Measurements from ENCODE around the gene PGK1.
"Not testable (repeated sequence)": the region's sequence is repeated elsewhere in the genome, so short reads cannot be mapped to it uniquely, and the experiment has no call there.

PGK1 gene

DNA sequence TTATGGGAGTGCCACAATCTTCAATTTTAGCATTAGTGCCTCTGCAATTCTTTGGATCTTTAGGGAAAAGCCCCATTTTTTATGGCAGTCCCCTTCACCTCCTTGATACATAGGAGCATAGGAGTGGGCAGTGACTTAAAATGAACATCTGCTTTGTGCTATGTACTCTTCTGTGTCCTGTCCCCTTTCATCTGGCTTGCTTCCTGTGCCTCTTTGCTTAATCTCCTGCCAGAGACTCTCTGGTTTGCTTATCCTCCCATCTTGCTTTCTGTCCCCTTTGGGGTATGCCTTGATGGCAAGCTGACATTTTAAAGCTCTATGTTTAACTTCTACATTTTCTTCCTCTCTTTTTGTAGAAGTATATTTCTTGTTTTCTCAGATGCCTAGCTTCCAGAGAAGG is 12.3 kb downstream of the PGK1 start:
- no peak for DNase-seq (ENCODE audit: low spot score)

DNA sequence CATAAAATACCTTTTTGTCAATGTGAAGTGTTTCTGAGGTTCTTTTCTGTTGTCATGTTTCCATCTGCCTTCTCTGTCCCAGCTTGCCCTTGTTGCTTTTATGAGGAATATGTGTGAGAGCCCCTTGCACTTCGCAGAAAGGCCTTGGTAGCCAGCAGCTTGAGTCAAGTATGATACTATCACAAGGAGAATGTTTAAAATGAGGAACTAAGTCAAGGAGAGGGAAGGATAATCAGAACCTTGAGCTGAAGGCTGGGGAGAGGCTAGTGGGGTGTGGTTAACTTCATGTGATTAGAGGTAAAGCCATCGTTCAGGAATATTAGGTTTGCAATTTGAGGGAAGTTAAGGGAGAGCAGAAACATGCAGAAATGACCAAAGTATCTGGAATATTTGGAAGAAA is 12.7 kb downstream of the PGK1 start:
- DNase-seq (ENCODE audit: low spot score), result no peak

DNA sequence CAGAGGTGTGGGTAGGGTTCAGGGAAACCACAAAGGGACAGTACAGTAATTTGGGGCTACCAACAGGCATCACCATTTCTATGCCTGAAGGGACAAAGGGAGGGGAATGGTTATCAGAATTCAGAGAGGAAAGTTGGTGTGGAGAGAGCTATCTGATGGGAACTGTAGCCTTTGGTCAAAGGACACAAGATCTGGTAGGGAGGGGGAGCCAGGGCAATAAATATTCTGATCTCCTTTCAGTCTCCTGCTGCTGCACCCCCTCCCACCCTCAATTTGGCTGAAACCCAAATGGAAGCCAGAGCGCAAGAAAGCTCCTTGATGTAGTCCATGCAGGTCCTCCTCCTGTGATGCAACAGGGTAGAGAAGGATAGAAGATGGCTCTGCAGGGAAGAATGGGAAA is 14.6 kb downstream of the PGK1 start:
- DNase-seq (ENCODE audit: low spot score), result no peak

DNA sequence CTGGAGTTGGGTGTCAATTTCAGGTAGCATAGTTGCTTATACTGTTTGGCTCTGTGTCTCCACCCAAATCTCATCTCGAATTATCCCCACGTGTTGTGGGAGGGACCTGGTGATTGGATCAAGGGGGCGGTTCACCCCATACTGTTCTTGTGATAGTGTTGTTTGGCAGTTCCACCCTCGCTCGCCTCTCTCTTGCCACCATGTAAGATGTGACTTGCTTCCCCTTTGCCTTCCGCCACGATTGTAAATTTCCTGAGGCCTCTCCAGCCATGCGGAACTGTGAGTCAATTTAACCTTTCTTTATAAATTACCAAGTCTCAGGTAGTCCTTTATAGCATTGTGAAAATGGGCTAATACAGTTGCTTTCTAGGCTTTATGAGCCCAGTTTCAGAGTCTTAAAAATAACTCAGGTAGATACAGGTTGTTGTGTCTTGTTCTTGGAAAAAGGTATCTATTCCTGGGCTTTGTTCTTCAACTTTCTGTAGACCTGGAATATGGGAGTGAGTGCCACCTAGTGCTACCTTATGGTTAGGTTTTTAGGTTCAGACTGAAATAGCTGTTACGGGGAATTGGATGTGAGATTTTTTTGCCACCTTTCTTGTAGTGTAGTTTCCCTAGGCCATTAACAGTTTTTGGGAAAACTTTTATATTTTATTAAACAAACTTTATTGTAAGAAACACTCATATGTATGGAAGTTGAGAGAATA is 15.6 kb downstream of the PGK1 start:
- no peak for DNase-seq (ENCODE audit: low spot score)

DNA sequence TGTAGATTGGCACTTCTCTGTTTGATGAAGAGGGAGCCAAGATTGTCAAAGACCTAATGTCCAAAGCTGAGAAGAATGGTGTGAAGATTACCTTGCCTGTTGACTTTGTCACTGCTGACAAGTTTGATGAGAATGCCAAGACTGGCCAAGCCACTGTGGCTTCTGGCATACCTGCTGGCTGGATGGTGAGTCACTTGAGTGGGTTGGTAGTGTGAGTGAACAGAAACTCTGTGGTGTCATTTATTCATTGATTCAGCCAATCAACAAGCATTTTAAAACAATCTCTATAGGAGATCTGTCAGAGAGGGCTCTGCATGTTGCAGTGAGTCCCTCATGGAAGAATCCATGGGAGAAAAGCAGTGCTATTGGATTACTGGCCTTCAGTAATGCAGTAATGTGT is 19.1 kb downstream of the PGK1 start:
- DNase-seq (ENCODE audit: low spot score), result no peak

DNA sequence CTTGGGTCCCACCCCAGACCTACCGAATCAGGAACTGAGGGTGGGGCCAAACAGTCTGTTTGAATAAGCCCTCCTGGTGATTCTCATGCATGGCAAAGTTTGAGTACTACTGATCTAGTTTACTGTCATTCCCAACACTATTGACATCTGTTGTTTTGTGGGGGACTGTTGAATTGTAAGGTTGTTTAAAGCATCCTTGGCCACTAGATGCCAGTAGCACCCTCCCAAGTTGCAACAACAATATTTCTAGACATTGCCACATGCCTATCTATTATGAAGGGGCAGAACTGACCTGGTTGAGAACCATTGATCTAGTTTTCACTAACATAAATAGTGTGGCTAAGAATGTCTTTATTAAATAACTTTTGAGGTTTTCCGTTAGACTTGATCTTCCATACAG is 20.3 kb downstream of the PGK1 start:
- DNase-seq (ENCODE audit: low spot score), result no peak

DNA sequence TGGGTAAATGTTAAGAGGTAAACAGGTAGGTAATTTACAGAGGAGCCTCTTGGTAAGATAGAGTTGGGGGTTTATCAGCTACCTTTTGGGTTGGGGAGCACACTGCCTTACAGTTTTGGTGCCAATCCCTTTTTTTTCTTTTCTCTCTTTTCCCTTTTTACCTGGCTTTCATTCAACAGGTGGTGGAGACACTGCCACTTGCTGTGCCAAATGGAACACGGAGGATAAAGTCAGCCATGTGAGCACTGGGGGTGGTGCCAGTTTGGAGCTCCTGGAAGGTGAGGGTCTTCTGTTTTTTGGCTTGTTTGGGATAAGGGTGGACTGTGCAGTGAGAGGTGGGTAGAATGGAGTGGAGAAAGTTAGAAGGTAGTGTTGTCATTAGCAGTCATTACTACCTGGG is 21.1 kb downstream of the PGK1 start:
- DNase-seq (ENCODE audit: low spot score), result no peak

DNA sequence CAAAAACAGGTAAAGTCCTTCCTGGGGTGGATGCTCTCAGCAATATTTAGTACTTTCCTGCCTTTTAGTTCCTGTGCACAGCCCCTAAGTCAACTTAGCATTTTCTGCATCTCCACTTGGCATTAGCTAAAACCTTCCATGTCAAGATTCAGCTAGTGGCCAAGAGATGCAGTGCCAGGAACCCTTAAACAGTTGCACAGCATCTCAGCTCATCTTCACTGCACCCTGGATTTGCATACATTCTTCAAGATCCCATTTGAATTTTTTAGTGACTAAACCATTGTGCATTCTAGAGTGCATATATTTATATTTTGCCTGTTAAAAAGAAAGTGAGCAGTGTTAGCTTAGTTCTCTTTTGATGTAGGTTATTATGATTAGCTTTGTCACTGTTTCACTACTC is 21.7 kb downstream of the PGK1 start:
- DNase-seq (ENCODE audit: low spot score), result not testable (repeated sequence)

DNA sequence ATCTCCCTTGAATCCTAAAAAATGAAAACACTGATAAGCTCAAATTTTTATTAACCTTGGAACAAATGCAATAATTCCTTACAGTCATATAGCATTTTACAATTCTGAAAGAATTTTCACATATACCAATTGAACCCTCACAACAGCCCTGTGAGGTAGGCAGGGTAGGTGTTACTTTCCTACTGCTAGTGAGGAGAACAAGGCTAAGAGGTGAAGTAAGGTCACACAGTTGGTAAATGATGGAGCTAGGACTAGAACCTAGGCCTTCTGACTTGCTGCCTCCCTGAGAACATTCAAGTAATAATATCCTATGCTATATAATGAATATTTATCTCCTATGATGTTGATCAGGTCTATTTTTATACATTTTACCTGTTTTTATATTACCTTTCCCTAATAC is 25.7 kb downstream of the PGK1 start:
- DNase-seq (ENCODE audit: low spot score), result no peak

DNA sequence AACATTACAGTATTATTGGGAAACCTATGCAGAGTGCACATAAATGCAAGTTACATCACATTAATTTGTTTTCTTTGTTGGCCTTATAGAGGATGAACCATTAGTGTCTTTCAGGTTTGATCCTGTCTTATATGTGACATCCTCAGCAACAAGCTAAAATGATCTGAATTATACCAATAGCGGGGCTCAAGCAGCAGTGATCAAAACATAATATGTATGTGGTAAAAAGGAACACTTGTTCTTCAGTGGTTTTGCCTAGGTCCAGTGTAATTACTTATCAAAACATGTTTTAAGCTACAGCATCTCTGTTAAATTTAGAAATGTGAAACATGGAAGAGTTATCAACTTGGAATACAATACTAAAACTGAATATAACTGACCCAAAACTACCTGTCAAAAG is 26.3 kb downstream of the PGK1 start:
- DNase-seq (ENCODE audit: low spot score), result no peak

DNA sequence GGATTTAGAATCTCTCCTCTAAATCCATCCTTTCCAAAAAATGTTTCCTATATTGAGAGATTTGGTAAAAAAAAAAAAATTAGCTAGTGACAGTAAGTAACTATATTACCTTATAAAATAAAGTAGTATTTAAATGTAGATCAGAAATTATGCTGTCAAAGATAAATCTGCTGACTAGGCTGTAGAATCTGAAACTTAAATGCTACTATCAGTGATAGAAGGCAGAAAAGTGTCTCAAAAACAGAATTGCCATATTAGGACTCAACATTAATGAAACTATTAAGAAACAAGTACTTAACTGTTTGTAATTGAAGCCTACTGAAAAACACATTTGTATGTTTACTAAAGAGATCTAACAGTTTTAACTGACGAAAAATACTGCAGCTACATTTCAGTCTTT is 27.1 kb downstream of the PGK1 start:
- no peak for DNase-seq (ENCODE audit: low spot score)

DNA sequence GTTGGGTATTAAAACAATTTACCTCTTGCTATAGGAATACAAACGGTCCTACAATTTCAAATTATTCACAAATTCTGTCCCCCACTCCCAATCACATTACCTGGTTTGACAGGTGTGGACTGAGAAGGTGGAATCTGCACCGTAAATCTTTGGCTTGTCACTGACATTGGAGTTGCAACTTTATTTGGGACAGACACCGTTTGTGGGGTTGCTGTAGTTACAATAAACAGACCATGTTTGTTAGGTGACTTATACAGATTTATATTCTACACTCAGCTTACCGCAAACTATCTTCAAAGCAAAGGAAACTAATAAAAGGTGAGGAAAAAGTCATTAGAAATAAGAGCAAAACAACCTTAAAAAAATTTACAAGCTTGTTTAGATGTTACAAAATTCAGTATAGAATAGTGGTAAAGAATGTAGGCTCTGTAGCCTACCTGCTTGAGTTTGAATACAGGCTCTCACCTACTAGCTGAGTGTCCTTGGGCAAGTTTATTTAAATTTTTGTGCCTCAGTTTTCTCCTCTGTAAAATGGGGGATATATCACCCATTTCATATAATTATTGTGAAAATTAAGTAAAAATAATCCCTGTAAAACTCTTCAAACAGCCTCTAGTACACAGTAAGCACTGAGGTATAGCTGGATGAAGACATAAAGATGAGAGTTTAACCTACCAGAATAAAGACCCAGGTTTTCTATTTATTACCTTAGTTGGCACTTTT is 29.4 kb downstream of the PGK1 start:
- DNase-seq (ENCODE audit: low spot score), result no peak

DNA sequence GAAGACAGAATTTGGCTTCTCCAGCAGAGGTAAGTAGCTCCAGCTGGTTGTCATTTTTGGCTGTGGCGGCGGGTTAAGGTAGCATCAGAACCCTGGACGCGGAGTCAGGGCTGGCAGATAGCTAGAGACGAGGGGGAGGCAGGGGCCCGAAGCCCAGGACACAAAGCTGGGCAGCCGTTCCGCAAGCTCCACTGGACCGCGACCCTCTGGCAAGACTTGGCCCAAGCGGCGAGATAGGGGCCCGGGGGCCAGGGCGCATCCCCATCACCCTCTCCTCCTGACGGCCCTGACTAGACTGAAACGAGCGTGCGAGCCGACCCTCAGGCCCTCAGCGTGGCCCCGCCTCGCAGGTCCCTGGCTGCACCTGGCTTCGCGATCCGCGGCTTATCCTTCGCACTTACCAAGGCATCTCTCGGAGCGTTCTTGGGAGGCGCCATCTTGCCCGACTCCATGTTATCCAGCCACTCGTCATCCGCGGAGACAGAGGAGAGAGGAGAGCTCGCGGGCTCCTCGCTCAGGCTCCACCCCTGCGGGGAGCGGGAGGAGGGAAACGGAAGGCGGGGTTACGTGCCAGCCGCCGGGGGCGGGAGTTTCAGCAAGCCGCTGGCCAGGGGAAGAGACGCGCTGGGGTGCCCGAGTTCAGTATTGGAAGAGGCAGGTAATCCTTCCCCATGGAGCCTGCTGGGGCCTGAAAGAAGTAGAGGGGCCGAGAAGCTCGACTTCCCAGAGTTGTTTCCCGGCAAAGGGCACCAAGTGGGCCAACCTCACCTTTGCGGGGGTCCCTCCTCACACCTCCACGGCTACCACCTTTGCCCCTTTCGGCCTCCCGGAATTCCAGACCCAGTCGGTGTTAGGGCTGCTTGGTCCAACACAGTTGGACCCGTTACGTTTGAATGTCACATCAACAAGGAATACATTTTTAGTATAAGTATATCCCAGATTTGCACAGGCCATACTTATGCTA is 35.4 kb downstream of the PGK1 start, which contains the start of gene TAF9B:
Gene TAF9B (minus strand): TSS at position 491 of the 964 bp plus-strand sequence. CDS start 39 bp downstream, at position 452.
- DNase-seq (ENCODE audit: low spot score), result peak; percentile 56

DNA sequence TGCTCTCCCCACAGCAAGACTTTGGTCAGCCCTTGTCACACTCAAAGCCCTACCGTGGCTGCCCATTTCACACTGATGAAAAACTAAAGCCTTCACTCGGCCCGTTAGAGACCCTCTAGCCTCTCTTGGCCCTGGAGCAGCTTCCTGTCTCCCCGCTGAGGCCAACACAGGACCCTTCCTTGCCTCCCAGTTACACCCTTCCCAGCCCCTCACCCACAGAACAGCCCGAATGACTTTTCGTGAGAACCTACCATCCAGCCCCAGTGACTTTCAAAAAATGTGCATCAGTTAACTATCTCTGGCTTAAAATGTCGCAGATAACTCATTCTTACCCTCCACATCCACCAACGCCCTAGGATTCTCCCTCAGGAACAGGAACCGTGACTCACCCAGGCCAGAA is 36.2 kb downstream of the PGK1 start:
- DNase-seq (ENCODE audit: low spot score), result no peak

DNA sequence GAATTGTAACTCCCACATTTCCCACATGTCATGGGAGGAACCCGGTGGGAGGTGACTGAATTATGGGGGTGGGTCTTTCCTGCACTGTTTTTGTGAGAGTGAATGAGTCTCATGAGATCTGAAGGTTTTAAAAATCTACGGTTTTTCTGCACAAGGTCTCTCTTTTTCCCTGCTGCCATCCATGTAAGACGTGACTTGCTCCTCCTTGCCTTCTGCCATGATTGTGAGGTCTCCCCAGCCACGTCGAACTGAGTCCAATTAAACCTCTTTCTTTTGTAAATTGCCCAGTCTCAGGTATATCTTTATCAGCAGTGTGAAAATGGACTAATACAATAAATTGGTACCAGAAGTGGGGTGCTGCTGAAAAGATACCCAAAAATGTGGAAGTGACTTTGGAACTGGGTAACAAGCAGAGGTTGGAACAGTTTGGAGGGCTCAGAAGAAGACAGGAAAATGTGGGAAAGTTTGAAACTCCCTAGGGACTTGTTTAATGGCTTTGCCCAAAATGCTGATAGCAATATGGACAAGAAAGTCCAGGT is 43.0 kb downstream of the PGK1 start:
- not testable (repeated sequence) for DNase-seq (ENCODE audit: low spot score)

DNA sequence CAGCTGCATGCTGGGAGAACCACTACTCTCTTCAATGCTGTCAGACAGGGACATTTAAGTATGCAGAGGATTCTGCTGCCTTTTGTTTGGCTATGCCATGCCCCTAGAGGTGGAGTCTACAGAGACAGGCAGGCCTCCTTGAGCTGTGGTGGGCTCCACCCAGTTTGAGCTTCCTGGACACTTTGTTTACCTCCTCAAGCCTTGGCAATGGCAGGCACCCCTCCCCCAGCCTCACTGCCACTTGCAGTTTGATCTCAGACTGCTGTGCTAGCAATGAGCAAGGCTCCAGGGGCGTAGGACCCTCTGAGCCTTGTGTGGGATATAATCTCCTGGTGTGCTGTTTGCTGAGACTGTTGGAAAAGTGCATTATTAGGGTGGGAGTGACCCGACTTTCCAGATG is 53.3 kb downstream of the PGK1 start:
- not testable (repeated sequence) for DNase-seq (ENCODE audit: low spot score)

DNA sequence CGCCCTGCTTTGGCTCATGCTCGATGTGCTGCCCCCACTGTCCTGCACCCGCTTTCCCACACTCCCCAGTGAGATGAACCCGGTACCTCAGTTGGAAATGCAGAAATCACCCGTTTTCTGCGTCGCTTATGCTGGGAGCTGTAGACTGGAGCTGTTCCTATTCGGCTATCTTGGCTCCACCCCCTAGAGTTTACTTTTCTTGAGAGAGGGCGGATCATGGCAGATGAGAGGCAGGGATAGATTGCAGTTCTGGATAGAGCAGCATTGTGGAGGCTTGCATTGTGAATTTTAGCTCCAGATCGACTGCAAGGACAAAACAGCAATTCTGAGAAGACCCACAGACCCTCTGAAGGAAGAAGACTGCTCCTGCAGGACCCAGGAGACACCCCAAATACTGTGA is 53.8 kb downstream of the PGK1 start:
- DNase-seq (ENCODE audit: low spot score), result not testable (repeated sequence)

DNA sequence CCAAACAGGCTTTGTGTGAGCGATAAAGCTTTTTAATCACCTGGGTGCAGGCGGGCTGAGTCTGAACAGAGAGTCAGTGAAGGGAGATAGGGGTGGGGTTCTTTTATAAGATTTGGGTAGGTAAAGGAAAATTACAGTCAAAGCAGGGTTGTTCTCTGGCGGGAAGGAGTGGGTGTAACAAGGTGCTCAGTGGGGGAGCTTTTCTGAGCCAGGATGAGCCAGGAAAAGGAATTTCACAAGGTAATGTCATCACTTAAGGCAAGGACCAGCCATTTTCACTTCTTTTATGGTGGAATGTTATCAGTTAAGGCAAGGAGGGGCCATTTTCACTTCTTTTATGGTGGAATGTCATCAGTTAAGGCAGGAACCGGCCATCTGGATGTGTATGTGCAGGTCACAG is 56.7 kb downstream of the PGK1 start:
- DNase-seq (ENCODE audit: low spot score), result not testable (repeated sequence)

DNA sequence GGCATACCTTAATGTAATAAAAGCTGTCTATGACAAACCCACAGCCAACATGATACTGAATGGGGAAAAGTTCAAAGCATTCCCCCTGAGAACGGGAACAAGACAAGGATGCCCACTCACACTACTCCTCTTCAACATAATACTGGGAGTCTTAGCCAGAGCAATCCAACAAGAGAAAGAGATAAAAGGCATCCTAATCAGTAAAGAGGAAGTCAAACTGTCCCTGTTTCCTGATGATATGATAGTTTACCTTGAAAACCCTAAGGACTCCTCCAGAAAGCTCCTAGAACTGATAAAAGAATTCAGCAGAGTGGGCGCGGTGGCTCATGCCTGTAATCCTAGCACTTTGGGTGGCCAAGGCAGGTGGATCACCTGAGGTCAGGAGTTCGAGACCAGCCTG is 59.1 kb downstream of the PGK1 start:
- DNase-seq (ENCODE audit: low spot score), result not testable (repeated sequence)

DNA sequence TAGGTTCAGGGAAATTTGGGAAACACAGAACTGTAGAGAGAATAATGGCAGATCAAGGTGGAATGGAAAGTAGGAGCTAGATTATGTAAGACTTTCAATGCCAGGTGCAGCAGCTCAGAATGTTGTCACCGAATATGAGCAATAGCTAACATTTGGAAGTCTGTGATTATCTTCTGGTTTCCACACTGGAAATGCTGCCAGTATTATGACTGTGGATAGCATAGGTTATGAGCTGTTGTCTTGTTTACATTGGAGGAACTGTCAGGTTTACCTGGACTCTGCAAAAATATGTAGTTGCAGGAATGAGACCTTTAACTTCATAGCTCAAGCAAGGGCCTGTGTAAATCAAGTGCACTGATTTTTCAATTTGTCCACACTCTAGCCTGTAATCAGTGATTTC is 61.4 kb downstream of the PGK1 start:
- no peak for DNase-seq (ENCODE audit: low spot score)

DNA sequence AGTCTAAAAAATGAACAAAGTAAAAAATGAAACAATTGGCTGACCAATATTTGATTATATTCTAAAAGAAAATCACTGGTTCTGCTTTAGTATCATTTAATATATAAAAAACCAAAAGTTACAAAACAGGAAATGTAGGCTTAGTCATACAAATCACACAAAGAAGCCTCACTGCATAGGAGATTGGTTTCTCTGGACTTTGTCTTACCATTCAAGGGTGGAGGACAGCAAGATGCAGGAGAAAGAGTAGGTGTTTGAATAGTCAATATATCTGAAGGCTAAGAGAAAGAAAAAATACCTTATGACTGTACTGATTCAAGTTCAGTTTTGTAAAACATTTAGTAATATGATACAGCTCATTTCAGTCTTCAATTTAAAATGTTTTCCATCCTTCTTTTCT is 64.0 kb downstream of the PGK1 start:
- DNase-seq (ENCODE audit: low spot score), result no peak

Measured in HuH-7 (cell line).